ENCODE measurements around the gene SUSD3.

- TF ChIP-seq POLR2A (IDR thresholded peaks at IDR 0.05; ENCODE audit: low read depth) (no peak), POLR2AphosphoS5 (IDR thresholded peaks at IDR 0.05) (no peak), EP300 (IDR thresholded peaks at IDR 0.05) (no peak)
- TF ChIP-seq, protein P1, sequence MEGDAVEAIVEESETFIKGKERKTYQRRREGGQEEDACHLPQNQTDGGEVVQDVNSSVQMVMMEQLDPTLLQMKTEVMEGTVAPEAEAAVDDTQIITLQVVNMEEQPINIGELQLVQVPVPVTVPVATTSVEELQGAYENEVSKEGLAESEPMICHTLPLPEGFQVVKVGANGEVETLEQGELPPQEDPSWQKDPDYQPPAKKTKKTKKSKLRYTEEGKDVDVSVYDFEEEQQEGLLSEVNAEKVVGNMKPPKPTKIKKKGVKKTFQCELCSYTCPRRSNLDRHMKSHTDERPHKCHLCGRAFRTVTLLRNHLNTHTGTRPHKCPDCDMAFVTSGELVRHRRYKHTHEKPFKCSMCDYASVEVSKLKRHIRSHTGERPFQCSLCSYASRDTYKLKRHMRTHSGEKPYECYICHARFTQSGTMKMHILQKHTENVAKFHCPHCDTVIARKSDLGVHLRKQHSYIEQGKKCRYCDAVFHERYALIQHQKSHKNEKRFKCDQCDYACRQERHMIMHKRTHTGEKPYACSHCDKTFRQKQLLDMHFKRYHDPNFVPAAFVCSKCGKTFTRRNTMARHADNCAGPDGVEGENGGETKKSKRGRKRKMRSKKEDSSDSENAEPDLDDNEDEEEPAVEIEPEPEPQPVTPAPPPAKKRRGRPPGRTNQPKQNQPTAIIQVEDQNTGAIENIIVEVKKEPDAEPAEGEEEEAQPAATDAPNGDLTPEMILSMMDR (IDR thresholded peaks at IDR 0.05): no peak
These were observed 27.6 kb upstream of the SUSD3 start for GRCh38 chr9:93030642-93031628.
